Activated CD4-positive, CD25-positive, alpha-beta regulatory T cell (primary cell): ENCODE measurements around the gene SOX4.

ENCODE experiments used
- DNase-seq, 4 experiments: peaks; one replicate each; lab custom pipeline; 2025; lab: John Stamatoyannopoulos, UW

SOX4 gene

GRCh38 chr6:21594416-21595281 is 1.1 kb downstream of the SOX4 start:
- no peak for DNase-seq

DNA sequence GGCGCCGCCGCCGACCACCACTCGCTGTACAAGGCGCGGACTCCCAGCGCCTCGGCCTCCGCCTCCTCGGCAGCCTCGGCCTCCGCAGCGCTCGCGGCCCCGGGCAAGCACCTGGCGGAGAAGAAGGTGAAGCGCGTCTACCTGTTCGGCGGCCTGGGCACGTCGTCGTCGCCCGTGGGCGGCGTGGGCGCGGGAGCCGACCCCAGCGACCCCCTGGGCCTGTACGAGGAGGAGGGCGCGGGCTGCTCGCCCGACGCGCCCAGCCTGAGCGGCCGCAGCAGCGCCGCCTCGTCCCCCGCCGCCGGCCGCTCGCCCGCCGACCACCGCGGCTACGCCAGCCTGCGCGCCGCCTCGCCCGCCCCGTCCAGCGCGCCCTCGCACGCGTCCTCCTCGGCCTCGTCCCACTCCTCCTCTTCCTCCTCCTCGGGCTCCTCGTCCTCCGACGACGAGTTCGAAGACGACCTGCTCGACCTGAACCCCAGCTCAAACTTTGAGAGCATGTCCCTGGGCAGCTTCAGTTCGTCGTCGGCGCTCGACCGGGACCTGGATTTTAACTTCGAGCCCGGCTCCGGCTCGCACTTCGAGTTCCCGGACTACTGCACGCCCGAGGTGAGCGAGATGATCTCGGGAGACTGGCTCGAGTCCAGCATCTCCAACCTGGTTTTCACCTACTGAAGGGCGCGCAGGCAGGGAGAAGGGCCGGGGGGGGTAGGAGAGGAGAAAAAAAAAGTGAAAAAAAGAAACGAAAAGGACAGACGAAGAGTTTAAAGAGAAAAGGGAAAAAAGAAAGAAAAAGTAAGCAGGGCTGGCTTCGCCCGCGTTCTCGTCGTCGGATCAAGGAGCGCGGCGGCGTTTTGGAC is 2.0 kb downstream of the SOX4 start:
- no peak for DNase-seq

- no peak for DNase-seq
Observed at GRCh38 chr6:21596145-21596948, 2.8 kb downstream of the SOX4 start.

GRCh38 chr6:21596949-21597682 is 3.6 kb downstream of the SOX4 start:
- DNase-seq: no peak

DNA sequence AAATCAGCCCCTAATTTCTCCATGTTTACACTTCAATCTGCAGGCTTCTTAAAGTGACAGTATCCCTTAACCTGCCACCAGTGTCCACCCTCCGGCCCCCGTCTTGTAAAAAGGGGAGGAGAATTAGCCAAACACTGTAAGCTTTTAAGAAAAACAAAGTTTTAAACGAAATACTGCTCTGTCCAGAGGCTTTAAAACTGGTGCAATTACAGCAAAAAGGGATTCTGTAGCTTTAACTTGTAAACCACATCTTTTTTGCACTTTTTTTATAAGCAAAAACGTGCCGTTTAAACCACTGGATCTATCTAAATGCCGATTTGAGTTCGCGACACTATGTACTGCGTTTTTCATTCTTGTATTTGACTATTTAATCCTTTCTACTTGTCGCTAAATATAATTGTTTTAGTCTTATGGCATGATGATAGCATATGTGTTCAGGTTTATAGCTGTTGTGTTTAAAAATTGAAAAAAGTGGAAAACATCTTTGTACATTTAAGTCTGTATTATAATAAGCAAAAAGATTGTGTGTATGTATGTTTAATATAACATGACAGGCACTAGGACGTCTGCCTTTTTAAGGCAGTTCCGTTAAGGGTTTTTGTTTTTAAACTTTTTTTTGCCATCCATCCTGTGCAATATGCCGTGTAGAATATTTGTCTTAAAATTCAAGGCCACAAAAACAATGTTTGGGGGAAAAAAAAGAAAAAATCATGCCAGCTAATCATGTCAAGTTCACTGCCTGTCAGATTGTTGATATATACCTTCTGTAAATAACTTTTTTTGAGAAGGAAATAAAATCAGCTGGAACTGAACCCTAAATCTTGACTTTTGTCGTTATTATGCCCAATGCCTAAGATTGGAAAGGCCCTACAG is 4.5 kb downstream of the SOX4 start:
- DNase-seq: no peak

DNA sequence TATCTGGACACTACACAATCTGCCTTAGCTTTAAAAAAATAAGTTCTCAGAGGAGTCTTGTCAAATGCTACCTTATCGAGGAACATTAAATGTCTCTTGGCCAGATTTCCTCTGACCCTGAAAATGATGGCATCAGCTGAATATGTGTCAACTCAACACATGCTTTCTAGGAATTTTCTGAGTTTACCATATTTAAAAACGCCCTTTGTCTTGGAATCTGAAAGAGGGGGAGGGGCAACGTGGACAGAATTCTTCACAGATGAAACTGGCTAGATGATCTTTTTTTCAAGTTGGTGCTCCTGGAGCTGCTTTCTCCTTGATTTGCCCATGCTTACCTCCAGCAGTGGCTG is 5.1 kb downstream of the SOX4 start:
- DNase-seq: no peak

DNA sequence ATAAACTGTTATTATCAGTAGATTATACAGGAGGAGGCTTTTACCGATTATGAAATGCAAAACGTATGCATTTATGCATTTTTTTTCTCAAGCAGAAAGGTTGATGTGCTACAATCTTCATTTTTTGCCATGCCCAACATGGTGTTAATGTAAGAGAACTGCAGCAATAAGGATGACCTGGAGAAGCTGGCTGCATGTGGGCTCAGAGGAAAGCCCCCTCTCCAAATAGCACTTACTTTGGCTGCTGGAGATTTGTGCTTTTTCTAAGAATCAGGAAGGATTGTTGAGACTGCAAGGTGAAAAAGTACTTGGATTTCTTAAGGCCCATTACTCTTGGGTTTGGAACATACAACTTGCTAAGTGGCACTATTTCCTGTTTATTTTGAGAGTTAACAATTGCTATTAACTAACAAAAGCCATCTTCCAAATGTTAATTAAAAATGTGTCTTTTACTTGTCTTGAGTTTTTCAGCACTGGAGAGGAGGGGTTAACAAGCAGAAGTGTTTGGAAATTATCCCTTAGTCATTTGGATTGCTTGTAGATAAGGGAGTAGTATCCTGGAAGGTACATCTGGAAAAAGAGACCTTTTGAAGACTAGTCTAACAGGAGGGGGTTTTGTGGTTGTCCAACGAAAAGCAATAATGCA is 5.6 kb downstream of the SOX4 start:
- no peak for DNase-seq

DNA sequence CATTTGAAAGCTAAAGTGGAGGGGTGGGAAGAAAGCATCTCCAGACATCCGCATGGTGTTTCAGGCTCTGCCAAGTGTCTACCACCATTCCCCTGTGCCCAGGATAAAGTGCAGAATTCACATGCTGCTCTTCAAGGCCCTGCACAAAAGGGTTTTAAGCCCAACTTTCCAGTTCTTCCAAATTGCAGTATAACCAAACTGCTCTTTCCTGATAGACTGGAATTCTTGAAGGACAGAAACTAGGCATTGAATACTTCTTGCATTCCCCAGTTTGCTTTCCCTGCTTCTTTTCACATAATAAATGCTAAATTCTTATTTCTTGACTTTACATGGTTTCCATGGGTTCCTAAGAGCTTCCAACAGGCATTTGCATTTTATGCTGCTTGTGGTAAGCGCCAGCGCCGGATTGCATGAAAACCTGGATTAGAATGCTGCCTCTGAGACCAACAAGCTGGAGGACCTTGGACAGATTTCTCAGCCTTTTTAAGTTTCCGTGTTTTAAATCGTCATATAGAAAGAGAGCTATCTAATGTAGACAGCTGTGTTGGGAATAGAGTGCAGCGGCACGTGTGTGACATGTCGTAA is 7.9 kb downstream of the SOX4 start:
- no peak for DNase-seq

- DNase-seq: no peak
Observed at GRCh38 chr6:21601932-21602390, 8.4 kb downstream of the SOX4 start.

GRCh38 chr6:21603082-21603952 is 9.8 kb downstream of the SOX4 start:
- no peak for DNase-seq

- DNase-seq: no peak
Observed at GRCh38 chr6:21604081-21604480, 10.5 kb downstream of the SOX4 start.

GRCh38 chr6:21605166-21605565 is 11.6 kb downstream of the SOX4 start:
- DNase-seq: no peak

DNA sequence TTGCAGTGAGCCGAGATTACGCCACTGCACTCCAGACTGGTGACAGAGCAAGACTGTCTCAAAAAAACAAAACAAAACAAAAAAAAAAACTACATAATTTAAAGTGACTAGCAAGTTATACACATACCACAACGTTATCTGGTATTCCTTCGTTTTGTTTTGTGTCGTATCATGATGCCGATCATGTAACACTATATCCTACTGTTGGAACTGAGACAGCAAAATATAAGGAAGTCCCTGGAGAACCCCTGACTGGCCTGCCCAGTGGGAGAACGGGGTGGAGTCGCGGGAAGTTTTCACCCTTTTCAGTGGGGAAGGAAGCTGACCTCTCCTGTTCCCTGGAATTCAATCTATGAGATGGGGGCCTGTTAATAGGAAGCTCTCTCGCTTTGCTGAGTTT is 15.1 kb downstream of the SOX4 start:
- DNase-seq: no peak

DNA sequence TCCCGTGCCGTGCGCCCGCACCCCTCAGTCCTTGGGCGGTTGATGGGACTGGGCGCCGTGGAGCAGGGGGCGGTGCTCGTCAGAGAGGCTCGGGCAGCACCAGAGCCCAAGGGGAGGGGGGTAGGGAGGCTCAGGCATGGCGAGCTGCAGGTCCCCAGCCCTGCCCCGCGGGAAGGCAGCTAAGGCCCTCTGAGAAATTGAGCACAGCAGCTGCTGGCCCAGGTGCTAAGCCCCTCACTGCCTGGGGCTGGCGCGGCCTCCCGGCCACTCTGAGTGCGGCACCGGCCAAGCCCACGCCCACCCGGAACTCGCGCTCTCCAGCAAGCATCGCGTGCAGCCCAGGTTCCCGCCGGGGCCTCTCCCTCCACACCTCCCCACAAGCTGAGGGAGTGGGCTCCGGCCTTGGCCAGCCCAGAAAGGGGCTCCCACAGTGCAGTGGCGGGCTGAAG is 16.4 kb downstream of the SOX4 start:
- no peak for DNase-seq

- no peak for DNase-seq
Observed at GRCh38 chr6:21610341-21610740, 16.8 kb downstream of the SOX4 start.

- DNase-seq: no peak
Observed at GRCh38 chr6:21611485-21611884, 17.9 kb downstream of the SOX4 start.

DNA sequence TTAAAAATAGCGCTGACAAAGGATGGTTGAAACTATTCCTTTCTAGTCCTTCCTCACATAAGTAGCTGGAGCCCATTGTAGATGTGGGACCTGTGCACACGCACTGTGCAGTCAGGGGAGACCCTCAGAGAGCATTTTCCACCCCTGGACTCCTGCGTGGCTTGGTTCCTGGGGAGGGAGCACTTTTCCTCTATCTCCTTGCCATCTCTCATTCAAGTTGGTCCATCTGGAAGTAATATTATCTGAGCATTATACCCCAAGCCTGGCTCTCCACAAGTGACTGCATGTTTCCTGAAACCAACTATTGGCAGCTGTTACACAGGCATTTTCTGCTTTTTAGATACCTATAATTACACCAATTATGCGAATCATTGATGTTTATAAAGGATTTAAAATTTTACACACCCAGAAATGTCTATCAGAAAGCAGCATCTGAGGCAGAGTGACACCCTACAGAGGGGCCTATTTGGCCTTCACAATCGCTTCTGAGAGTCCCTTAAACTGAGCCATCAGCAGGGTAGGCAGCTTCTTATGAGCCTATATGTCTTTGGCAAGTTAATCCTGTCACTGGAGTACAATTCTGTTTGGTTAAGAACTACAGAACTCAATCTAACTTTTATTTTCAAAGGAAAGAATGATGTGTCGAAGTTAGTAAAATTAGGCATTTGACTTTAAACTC is 18.7 kb downstream of the SOX4 start:
- DNase-seq: no peak

GRCh38 chr6:21613809-21614208 is 20.3 kb downstream of the SOX4 start:
- no peak for DNase-seq
